Measurements from ENCODE around the gene PAH.

PAH gene

DNA sequence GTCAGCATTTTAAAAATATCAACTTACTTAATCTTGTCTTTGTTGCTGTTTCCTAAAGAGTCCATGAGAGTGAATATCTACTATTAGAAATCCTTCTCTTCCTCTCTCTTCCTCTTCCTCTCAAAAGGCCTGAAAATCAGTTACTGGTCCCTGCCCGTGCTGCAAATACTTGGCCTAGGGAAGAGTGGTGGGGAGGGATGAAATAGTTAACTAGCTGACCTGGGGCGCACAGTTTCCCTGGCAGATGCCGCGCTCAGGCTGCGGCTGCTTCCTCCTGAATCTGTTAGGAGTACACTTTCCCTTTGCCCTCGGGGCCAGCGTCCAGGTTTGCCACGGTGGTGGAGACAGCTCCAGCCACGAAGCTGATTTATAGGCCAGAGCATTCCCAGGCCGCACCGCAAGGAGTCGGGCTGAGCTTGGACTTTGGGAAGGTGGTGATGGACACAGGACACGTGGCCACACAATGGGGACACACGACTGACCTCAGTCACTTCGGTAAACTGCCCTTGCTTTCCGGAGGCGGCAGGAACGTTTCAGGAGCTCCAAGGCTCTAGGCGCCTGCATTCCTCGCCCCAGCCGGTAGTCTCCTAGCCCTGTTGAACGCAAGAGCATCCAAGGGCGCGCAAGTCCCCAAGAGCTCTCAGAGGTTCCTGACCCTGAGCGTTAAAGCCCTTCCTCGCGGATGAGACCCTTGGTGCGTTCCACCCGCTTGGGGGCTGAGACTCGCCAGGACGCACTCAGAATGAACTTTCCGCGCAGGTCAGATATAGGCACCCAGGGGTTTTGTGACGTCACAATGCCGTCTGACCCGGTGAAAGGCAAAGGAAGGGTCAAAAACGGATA, 33.3 kb upstream of the PAH start:
- DNase-seq (ENCODE audit: low read depth): no peak

DNA sequence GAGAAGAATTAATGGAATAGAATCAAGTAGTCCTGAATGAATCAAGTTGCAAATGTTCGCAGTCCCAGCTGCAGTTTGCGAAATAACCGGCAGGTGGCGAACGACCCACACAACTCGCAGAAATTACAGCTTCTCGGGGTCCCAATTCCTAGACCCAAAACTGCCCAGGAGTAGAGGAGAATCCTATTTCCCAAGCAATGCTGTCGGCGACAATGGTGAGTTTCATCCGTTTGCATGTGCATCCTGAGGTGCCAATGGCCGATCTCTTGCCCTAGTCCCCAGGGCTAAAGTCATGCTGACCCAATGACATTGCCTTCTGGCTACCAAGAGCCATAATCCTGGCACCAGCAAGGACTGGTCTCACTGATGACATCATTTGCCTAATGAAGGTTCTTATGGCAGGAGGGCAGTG, 31.9 kb upstream of the PAH start:
- peak; percentile 44 for DNase-seq (ENCODE audit: low read depth)

- DNase-seq (ENCODE audit: low read depth): no peak
Observed at GRCh38 chr12:102946042-102946441, 29.0 kb upstream of the PAH start.

DNA sequence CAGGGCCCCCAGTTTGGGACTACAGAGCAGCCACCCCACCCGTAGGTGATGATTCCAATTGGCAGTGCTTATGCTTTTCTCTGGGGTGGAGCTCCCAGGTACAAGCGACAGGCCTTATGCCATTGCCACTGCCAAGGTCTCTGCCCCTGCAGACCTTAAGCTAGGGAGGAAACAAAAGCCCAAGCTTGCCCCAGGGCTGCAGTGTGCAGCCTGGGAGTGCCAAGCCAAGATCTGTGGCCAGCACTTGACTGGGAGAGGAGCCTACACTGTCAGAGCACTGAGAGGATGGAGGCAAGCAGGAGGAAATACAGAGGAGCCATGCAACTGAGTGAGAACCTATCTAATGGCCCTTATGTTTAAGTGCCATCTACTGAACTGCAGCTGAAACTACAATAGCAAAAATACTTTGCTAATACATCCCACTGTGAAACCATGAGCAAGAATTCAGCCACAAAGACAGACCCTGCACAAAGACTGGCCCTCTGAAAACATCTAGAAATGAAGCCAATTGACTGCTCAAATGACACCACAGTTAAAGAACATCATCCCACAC, 22.7 kb upstream of the PAH start:
- no peak for DNase-seq (ENCODE audit: low read depth)

DNA sequence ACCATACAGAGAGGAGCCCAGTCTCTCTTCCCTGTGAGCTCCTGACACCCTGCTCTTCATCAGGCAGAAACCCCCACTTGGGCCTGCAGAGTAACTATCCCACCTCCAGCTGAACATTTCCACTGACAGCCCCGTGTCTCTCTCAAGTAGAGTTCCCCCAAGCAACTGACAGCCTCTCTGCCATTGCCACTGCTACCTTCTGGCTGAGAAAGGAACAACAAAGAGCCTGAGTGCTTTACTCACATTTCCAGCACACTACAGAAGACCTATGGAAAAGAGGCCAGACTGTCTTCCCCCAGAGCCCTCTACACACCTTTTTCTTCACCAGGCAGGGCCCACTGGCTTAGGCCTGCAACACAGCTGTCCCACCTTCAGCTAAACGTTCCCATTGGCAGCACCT, 22.0 kb upstream of the PAH start:
- no peak for DNase-seq (ENCODE audit: low read depth)

- no peak for DNase-seq (ENCODE audit: low read depth)
Observed at GRCh38 chr12:102933168-102933567, 16.1 kb upstream of the PAH start.

DNA sequence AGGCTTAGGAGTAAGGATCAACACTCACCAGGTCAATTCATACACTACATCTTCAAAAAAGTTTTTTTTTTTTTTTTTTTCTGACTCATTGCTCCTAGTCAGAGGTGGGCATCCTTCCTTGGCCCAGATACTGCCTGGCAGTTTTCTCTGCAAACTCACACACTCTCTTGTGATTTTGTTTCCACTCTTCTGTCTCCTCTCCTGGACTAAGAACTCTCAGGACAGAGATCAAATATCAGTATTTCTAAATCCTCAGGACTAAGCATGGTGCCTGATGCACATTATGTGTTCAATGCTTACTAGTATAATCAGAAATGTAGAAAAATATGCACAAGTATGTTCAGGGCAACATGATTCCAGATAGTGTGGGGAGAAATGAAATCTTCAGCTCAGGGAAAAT, 10.2 kb upstream of the PAH start:
- DNase-seq (ENCODE audit: low read depth): no peak

GRCh38 chr12:102921240-102921639, 4.2 kb upstream of the PAH start:
- DNase-seq (ENCODE audit: low read depth): no peak

DNA sequence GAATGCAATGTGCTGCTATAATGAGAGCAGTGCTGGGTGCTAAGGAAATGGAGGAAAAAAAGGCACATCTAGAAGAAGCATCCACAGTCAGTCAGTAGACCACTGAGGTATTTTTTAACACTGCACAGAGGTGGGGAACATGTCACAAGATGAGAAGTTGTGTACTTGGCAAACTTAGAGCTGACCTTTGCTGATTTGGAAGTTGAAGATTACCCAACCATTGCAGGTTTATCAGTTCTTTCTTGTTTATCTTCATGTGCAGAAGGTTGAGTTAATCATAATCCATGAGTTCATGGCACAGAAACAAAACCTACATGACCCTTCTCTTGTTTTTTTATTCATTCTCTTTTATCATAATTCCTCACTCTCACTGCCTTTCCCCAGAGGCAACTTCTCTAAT, 3.2 kb upstream of the PAH start:
- no peak for DNase-seq (ENCODE audit: low read depth)

- DNase-seq (ENCODE audit: low read depth): no peak
Observed at GRCh38 chr12:102918840-102919239, 1.8 kb upstream of the PAH start.

GRCh38 chr12:102916252-102917025, 605 bp downstream of the PAH start:
- DNase-seq (ENCODE audit: low read depth): no peak

DNA sequence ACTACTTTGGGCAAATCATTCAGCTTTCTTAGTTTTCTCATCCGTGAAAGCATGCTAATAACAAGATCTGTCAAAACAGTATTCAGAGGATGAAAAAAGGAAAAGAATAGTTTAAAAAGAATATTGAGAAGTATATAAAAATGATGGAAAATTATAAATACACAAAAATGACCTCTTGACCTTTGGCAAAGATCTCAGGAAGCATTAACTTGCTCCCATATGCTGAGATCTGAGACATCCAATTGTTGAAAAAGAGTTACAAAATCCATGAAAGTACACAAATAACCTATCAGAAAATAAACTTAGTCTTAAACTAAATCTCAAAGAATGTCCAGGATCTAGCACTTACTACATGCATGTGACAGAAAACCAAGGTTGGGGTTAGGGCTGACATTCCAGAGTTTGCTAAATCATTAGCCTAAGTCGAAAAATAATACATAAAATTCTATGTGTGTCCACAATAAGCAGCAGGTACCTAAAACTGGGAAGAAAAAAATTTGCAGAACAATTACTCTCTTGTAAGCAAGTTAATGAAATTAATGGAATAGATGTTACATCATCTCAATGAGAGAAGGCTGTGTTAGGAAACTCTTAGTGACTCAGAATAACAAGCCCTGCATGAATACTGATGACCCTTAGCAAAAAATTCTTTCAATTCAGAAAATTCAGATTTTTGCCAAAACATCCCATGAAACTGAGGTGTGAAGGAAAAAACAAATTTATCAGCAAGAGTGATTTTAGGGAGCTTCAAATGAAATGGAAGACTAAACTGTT, 3.4 kb downstream of the PAH start:
- no peak for DNase-seq (ENCODE audit: low read depth)

DNA sequence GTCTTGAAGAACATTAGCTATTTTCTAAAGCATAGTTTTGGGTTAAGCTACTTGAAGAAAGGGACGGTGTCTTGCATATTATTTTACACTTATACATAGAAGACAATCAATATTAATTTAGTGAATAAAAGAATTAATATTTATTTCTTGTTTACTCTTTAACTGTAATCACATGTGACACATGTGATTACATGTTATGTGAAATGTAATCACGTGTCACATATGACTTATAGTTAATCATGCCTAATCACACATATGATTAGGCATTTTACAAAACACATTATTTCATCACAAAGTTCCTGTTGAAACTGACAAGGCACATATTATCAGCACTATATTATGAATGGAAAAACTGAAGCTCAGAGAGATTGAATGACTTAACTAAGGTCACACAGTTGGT, 4.8 kb downstream of the PAH start:
- DNase-seq (ENCODE audit: low read depth): no peak

- no peak for DNase-seq (ENCODE audit: low read depth)
Observed at GRCh38 chr12:102911320-102911719, 5.7 kb downstream of the PAH start.

- DNase-seq (ENCODE audit: low read depth): no peak
Observed at GRCh38 chr12:102910792-102911191, 6.3 kb downstream of the PAH start.

DNA sequence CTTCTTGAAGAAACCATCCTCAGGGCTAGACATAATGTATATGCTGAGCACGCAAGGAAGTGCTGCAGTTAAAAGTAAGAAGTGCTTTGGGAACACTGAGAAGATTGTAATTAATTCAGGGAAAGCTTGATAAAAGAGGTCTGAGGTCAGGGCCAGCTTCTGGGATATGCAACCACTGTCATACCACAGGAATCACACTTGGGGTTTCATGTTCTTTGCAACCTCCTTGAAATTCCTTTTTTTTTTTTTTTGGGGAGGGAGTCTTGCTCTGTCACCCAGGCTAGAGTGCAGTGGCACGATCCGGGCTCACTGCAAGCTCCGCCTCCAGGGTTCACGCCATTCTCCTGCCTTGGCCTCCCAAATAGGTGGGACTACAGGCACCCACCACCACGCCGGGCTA, 6.9 kb downstream of the PAH start:
- DNase-seq (ENCODE audit: low read depth): no peak

DNA sequence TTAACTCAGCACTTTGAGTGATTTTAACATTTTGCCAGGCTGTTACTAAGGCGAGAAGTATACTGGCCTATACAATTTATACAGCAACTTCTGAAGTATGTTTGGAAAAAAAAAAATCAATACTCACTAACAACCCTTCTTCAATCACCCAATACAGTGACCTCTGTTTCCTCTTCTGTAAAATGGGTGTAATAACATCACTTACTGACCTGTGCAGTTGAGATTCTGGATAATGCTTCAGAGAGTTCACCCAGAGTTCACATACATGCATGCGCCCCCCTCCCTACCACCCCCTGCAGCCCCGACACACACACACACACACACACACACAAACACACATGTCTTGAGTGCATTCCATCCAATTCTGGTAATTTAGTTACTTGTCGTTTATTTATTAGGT, 9.1 kb downstream of the PAH start:
- DNase-seq (ENCODE audit: low read depth): no peak

GRCh38 chr12:102905229-102905628, 11.8 kb downstream of the PAH start:
- DNase-seq (ENCODE audit: low read depth): no peak

DNA sequence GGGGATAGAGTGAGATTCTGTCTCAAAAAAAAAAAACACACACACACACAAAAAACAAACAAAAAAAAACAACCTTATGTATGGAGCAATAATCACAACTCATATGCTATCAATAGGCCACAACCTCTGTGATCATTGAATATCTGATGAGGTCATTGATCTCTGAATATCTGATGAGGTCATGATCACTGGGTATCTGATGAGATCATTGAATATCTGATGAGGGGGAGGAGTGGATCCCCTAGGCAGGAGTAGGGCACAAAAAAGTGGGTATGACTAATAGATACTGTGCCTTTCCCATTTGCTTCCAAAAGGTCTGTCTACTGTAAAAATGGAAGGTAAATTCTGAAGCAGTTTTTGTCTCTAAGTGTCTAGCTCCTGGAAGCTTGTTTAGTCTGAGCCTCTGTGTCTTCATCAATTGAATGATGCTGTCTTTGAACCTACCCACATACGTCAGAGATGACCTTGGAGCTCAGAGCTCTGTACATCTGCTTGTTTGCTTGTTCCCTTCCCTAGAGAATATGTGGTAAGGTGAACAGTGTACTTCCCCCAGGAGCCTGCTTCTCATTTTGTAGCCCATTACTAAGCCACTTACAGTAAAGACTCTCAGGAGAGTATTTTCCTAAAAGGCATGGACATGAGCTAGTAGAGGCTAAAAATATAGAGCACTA, 13.6 kb downstream of the PAH start:
- no peak for DNase-seq (ENCODE audit: low read depth)

- no peak for DNase-seq (ENCODE audit: low read depth)
Observed at GRCh38 chr12:102902093-102902492, 15.0 kb downstream of the PAH start.

GRCh38 chr12:102900389-102900788, 16.7 kb downstream of the PAH start:
- no peak for DNase-seq (ENCODE audit: low read depth)

GRCh38 chr12:102896067-102896466, 21.0 kb downstream of the PAH start:
- DNase-seq (ENCODE audit: low read depth): no peak

Data from stimulated activated CD8-positive, alpha-beta memory T cell treated with anti-CD3 and anti-CD28 coated beads, Interleukin-7, amount 100 ng/mL, for 24 hours (primary cell).